Measurements from ENCODE around the gene MTG2.

DNA sequence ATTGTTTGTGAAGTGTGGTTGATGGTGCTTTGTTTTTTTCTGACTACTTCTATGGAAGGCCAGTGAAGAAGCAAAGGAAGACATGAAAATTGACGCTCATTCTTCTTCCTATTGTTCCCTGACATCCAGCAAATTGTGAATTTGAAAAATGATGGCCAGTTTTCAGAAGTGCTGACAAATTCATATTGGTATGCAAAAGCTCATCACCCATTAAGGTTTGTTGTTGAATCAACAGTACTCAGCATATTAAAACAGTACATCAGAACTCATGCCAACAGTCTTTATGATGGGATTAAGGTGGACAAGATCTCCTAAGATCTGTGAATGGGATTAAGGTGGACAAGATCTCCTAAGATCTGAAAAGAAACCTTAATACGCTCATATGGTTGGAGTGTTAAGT, 1.0 kb upstream of the MTG2 start:
- TF ChIP-seq, protein P1, sequence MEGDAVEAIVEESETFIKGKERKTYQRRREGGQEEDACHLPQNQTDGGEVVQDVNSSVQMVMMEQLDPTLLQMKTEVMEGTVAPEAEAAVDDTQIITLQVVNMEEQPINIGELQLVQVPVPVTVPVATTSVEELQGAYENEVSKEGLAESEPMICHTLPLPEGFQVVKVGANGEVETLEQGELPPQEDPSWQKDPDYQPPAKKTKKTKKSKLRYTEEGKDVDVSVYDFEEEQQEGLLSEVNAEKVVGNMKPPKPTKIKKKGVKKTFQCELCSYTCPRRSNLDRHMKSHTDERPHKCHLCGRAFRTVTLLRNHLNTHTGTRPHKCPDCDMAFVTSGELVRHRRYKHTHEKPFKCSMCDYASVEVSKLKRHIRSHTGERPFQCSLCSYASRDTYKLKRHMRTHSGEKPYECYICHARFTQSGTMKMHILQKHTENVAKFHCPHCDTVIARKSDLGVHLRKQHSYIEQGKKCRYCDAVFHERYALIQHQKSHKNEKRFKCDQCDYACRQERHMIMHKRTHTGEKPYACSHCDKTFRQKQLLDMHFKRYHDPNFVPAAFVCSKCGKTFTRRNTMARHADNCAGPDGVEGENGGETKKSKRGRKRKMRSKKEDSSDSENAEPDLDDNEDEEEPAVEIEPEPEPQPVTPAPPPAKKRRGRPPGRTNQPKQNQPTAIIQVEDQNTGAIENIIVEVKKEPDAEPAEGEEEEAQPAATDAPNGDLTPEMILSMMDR (conservative IDR thresholded peaks at IDR 0.05; ENCODE audit: low read depth, low read length) = no peak
- no peak for TF ChIP-seq EZH2phosphoT487 (IDR thresholded peaks at IDR 0.05; ENCODE audit: borderline replicate concordance, low read length)

All from PC-3 (cell line).